Epithelial cell of esophagus (primary cell): ENCODE results near the gene SLC22A23.

Experiments
- DNase-seq: peaks from one replicate; pipeline ENCODE4 v3.0.0; 2010; ENCODE audit warnings: low read depth
- H3K4me3 ChIP-seq: 2 replicates; pipeline ENCODE4 v1.5.1; 2011; ENCODE audit warnings: mild to moderate bottlenecking, low read length, control low read depth
- TF ChIP-seq, protein P1 (sequence below): IDR thresholded peaks from 2 replicates; pipeline ENCODE4 v1.5.1; 2011; ENCODE audit warnings: low read depth, mild to moderate bottlenecking, low read length, control low read depth, inconsistent platforms; ENCODE audit not compliant: insufficient read depth; ENCODE audit errors: missing control alignments

SLC22A23 gene

DNA sequence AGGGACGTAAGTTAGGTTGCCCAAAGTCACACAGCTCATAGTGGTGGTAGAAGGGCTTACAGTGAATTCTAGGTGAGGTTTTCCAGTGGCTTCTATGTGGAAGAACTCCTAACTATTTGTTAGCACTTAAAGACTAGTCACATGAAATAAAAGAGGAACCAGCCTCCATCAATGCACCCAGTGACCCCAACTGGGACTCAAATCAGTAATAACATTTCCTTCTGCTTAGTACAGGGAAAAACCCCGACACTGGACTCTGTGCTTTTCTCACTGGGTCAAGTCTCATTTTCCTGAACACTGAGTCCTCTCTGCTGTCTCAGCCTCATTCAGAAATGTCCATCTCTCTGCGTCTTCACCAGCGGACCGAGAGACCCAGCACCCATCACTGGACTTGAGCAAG lies 89.2 kb downstream of the SLC22A23 start:
- H3K4me3 ChIP-seq, result no peak overlapping the region
- DNase-seq, result no peak
- TF ChIP-seq, protein P1, sequence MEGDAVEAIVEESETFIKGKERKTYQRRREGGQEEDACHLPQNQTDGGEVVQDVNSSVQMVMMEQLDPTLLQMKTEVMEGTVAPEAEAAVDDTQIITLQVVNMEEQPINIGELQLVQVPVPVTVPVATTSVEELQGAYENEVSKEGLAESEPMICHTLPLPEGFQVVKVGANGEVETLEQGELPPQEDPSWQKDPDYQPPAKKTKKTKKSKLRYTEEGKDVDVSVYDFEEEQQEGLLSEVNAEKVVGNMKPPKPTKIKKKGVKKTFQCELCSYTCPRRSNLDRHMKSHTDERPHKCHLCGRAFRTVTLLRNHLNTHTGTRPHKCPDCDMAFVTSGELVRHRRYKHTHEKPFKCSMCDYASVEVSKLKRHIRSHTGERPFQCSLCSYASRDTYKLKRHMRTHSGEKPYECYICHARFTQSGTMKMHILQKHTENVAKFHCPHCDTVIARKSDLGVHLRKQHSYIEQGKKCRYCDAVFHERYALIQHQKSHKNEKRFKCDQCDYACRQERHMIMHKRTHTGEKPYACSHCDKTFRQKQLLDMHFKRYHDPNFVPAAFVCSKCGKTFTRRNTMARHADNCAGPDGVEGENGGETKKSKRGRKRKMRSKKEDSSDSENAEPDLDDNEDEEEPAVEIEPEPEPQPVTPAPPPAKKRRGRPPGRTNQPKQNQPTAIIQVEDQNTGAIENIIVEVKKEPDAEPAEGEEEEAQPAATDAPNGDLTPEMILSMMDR, result no peak

DNA sequence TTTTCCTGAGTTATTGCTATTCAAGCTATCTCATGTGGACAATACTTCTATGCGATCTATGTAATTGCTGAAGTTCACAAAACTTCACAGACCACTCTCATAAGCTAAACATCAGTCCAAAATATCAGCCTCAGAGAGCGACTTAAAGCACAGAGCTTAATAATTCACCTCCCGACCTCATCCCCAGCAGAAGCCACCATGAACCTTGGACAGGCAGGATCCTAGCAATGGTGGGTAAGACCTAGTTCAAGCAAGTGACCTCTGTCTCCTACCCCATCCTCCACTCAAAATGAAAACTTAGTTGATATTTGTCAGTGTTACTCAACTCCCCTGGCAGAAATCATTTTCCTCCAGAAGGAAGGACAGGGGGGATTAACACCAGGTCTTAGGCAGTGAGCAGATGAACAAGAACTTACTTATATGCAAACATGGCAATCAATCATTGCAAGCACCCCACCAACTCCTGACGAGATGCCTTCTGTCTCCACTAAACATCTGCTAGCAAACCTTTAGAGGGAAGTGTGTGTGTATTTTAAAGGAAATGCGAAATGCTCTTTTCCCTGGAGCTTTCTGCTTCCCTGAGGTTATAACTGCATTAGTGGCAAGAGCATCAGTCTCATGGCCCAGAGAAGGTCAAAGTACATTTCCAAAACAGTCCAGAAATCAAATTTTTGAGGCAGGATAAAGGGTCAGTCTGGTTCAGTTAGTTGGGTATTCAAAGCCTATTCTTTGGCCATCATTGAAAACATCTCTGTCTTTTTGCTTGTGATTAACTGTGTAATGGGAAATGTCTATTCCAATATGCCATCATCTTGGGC lies 90.0 kb downstream of the SLC22A23 start:
- no peak for DNase-seq
- TF ChIP-seq, protein P1, result no peak
- no peak overlapping the region for H3K4me3 ChIP-seq

DNA sequence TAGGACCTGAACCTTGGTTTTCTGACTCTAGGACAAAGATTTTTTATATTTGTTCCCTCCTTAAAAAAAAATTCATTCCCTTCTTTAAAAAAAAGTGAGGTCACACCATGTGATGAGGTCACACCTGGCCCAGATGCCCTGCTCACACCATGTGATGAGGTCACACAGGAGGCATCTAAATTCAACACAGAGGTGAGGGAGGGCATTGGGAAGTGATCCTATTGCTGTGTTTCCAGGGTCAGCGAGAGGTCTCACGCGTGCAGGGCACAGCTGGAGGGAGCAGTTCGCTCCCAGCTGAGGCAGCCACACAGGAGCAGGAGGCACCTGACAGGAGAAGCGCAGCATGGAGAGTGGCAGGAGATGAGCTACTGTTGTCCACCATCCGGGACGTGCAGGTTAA lies 92.5 kb downstream of the SLC22A23 start:
- no peak for DNase-seq
- TF ChIP-seq, protein P1, result no peak
- H3K4me3 ChIP-seq, result no peak overlapping the region

- peak; percentile 80 for DNase-seq
- TF ChIP-seq, protein P1, result no peak
- no peak overlapping the region for H3K4me3 ChIP-seq
Measured at GRCh38 chr6:3363296-3364025, 93.4 kb downstream of the SLC22A23 start.

DNA sequence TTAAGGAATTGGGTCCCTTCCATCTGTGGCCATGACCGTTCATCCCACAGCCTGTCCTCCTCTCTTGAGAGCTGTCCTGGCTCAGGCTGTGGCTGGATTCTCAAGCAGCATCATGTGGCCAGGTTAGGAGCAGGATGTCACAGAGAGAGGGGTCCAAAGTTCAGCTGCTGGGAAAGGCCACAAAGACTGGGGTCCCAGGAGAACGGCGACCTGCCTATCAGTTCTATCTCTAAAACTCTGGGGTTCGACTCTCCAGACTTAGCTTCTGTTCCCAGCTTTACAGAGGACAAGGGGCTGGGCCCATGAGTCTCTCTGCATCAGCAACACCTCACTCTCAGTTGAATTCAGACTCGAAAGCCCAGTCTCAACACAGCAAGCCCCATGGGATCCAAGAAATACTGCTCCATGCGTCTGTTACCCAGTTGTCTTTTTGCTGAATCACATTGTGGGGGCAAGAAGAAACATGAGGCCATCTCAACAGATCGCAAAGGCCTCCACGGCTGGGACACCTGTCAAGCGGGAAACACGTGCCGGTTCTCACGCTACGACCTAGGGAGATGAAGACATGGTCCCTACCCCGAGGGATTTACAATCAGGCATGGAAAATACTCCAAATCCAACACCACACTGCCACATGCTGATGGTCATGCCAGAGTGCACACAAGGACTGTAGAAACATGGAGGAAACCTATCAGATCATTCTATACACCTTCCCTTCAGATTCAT lies 95.4 kb downstream of the SLC22A23 start:
- DNase-seq, result no peak
- H3K4me3 ChIP-seq, result no peak overlapping the region
- TF ChIP-seq, protein P1, result no peak

DNA sequence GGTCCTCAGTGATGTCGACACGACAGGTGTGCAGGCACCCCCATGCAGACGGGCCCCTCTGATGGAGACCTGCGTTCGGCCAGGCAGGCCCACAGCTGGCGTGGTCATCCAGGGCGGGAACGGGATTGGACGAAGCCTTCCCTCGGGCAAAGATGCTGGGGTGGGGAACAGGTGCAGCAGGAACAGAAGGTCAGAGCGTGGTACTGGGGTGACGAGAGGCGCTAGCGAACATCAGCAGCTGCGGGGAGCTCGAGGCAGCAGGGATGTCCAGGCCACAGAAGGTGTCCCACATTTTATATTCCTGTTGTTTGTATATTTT lies 96.2 kb downstream of the SLC22A23 start:
- DNase-seq, result no peak
- TF ChIP-seq, protein P1, result no peak
- H3K4me3 ChIP-seq, result no peak overlapping the region
